Liver (tissue), 9 donors: ENCODE results near the gene IRS4. TPM values are rescaled to one million over a fixed set of nuclear protein-coding genes. Genes with fewer than 3 reads are reported as not detected.

ENCODE experiments used
- DNase-seq: peaks from one replicate; pipeline ENCODE4 v3.0.0-alpha.2; 2017; ENCODE audit warnings: low spot score
- H3K27ac ChIP-seq, 2 donors: one replicate each; pipeline ENCODE4 v1.7.0; 2013; ENCODE audit warnings: inconsistent platforms in 2 of 2, low read length in 2 of 2, control low read depth in 1 of 2, low read depth in 1 of 2, mild to moderate bottlenecking in 1 of 2
- H3K27me3 ChIP-seq, 4 donors: one replicate each; pipeline versions ENCODE4 v1.6.1 to v1.7.0; 2013; ENCODE audit warnings: low read length in 3 of 4, inconsistent platforms in 1 of 4, mild to moderate bottlenecking in 1 of 4, moderate library complexity in 1 of 4; ENCODE audit not compliant: control insufficient read depth in 4 of 4, insufficient read depth in 4 of 4
- H3K36me3 ChIP-seq, 4 donors: one replicate each; pipeline versions ENCODE4 v1.6.1 to v1.7.0; 2013; ENCODE audit warnings: low read length in 3 of 4, mild to moderate bottlenecking in 3 of 4, low read depth in 1 of 4, moderate library complexity in 1 of 4; ENCODE audit not compliant: control insufficient read depth in 4 of 4, insufficient read depth in 3 of 4
- H3K4me1 ChIP-seq, 4 donors: one replicate each; pipeline versions ENCODE4 v1.6.1 to v1.7.0; 2013; ENCODE audit warnings: low read length in 3 of 4, mild to moderate bottlenecking in 3 of 4, moderate library complexity in 1 of 4; ENCODE audit not compliant: control insufficient read depth in 4 of 4, insufficient read depth in 4 of 4
- H3K4me3 ChIP-seq, 3 donors: one replicate each; pipeline versions ENCODE4 v1.6.1 to v1.7.0; 2013; ENCODE audit warnings: low read length in 3 of 3, control low read depth in 1 of 3, low read depth in 1 of 3, mild to moderate bottlenecking in 1 of 3
- H3K9ac ChIP-seq, 2 donors: one replicate each; pipeline ENCODE4 v1.7.0; 2013; ENCODE audit warnings: low read length in 2 of 2, mild to moderate bottlenecking in 2 of 2, moderate library complexity in 2 of 2, control low read depth in 1 of 2, low read depth in 1 of 2
- H3K9me3 ChIP-seq, 4 donors: one replicate each; pipeline versions ENCODE4 v1.6.1 to v1.7.0; 2013; ENCODE audit warnings: low read length in 3 of 4; ENCODE audit not compliant: control insufficient read depth in 4 of 4
- CTCF ChIP-seq: fragments of 150-350 bp; IDR thresholded peaks from 2 replicates; pipeline ENCODE4 v1.5.1; 2017; ENCODE audit warnings: improper control_type of control experiment, low read depth, low read length; ENCODE audit not compliant: missing input control
- EGR1 ChIP-seq, 2 donors: IDR thresholded peaks; 2 replicates each; pipeline ENCODE4 v1.6.1; 2016 to 2018; ENCODE audit warnings: antibody characterized with exemption in 2 of 2, low read depth in 2 of 2
- GABPA ChIP-seq, 2 donors: IDR thresholded peaks in 1 of 2; conservative IDR thresholded peaks in 1 of 2; 2 replicates each; pipeline ENCODE4 v1.6.1; 2016; ENCODE audit warnings: antibody characterized with exemption in 2 of 2, mild to moderate bottlenecking in 1 of 2, moderate library complexity in 1 of 2
- HNF4A ChIP-seq, 2 donors: conservative IDR thresholded peaks; 2 replicates each; pipeline ENCODE4 v1.6.1; 2016; ENCODE audit warnings: antibody characterized with exemption in 2 of 2, mild to moderate bottlenecking in 2 of 2
- NR2F2 ChIP-seq: IDR thresholded peaks from 2 replicates; pipeline ENCODE4 v1.6.1; 2016; ENCODE audit warnings: antibody characterized with exemption
- REST ChIP-seq: IDR thresholded peaks from 2 replicates; pipeline ENCODE4 v1.6.1; 2016; ENCODE audit warnings: antibody characterized with exemption, mild to moderate bottlenecking
- RXRA ChIP-seq, 2 donors: IDR thresholded peaks; 2 replicates each; pipeline ENCODE4 v1.6.1; 2017 to 2018; ENCODE audit warnings: antibody characterized with exemption in 2 of 2, mild to moderate bottlenecking in 1 of 2
- SP1 ChIP-seq: IDR thresholded peaks from 2 replicates; pipeline ENCODE4 v1.6.1; 2018; ENCODE audit warnings: antibody characterized with exemption, mild to moderate bottlenecking
- TAF1 ChIP-seq: conservative IDR thresholded peaks from 2 replicates; pipeline ENCODE4 v1.6.1; 2016; ENCODE audit warnings: antibody characterized with exemption, mild to moderate bottlenecking
- YY1 ChIP-seq: IDR thresholded peaks from 2 replicates; pipeline ENCODE4 v1.6.1; 2016; ENCODE audit warnings: antibody characterized with exemption, mild to moderate bottlenecking
- ZBTB33 ChIP-seq: IDR thresholded peaks from 2 replicates; pipeline ENCODE4 v1.6.1; 2016; ENCODE audit warnings: antibody characterized with exemption
- WGBS: extraction: QIAGEN DNeasy Blood & Tissue Kit; methylation state at CpG from one replicate; pipeline ENCODE4 v1.1.7; 2013; 5-methylcytosine and 5-hydroxymethylcytosine counted together
- polyA plus RNA-seq, 2 donors: library from polyadenylated mRNA; stranded (reverse) in 1 of 2; unstranded in 1 of 2; fragments of 200-250 nt in 1 of 2; fragments of >200 nt in 1 of 2; fragmentation: Nextera tagmentation in 1 of 2; extraction: Ambion mirVana in 1 of 2; gene quantifications; one replicate each; pipeline versions ENCODE4 v1.2.1 to v1.2.3, GENCODE V29; 2013 to 2015
- total RNA-seq, 2 donors: library from RNA; depleted of rRNA; stranded (reverse); fragments of >200 nt; gene quantifications; one replicate each; pipeline ENCODE4 v1.2.3, GENCODE V29; 2014
- donor health status: healthy.
- donor health status: healthy.
- donor health status: healthy.
- donor health status: healthy.
- donor health status: healthy.

The IRS4 gene
- total and polyA plus RNA-seq, 4 donors: not detected

- TF ChIP-seq YY1: no peak
- WGBS: 3% methylated on average over 82 of the region's 82 CpGs
- Histone ChIP-seq H3K9ac (no peak overlapping the region), H3K4me3 (peak overlapping the region in 2 of 3 donors; percentile 23 to 36), H3K27me3 (peaks cover 0 to 18% (median 2%) of the 10 kb centered on the region in 4 donors), H3K36me3 (no peaks in the 10 kb centered on the region), H3K9me3 (peaks cover 0 to 2% (median 0%) of the 10 kb centered on the region in 4 donors), H3K27ac (no peak overlapping the region), H3K4me1 (peaks cover 2 to 8% (median 4%) of the 10 kb centered on the region in 4 donors)
- DNase-seq: no peak
Measured at GRCh38 chrX:108735679-108736508, 469 bp downstream of the IRS4 start.

GRCh38 chrX:108735091-108735678 lies 1.2 kb downstream of the IRS4 start:
- no peak for DNase-seq
- Histone ChIP-seq H3K27ac (no peak overlapping the region), H3K4me1 (peaks cover 2 to 8% (median 4%) of the 10 kb centered on the region in 4 donors), H3K36me3 (no peaks in the 10 kb centered on the region), H3K27me3 (peaks cover 0 to 19% (median 2%) of the 10 kb centered on the region in 4 donors), H3K9ac (no peak overlapping the region), H3K4me3 (no peak overlapping the region), H3K9me3 (peaks cover 0 to 2% (median 0%) of the 10 kb centered on the region in 4 donors)
- 10% methylated on average over 36 of the region's 36 CpGs for WGBS
- TF ChIP-seq NR2F2 (no peak), CTCF (no peak), ZBTB33 (no peak), TAF1 (no peak), RXRA (IDR thresholded peaks at IDR 0.05) (no peak), EGR1 (IDR thresholded peaks at IDR 0.05; ENCODE audit: low read depth in 2 of 2) (no peak)

GRCh38 chrX:108734426-108734825 lies 1.9 kb downstream of the IRS4 start:
- H3K27ac ChIP-seq: no peak overlapping the region
- H3K4me1 ChIP-seq: peaks cover 2 to 8% (median 4%) of the 10 kb centered on the region in 4 donors
- H3K9ac ChIP-seq: no peak overlapping the region
- DNase-seq: no peak
- H3K9me3 ChIP-seq: peaks cover 0 to 2% (median 0%) of the 10 kb centered on the region in 4 donors
- no peaks in the 10 kb centered on the region for H3K36me3 ChIP-seq
- peaks cover 0 to 19% (median 2%) of the 10 kb centered on the region in 4 donors for H3K27me3 ChIP-seq
- 64% methylated on average over 7 of the region's 7 CpGs for WGBS
- H3K4me3 ChIP-seq: no peak overlapping the region
- no peak for TF ChIP-seq REST
- no peak for TF ChIP-seq NR2F2
- no peak for TF ChIP-seq GABPA (IDR thresholded peaks at IDR 0.05 in 1 of 2, conservative IDR thresholded peaks at IDR 0.05 in 1 of 2)
- no peak for TF ChIP-seq SP1
- TF ChIP-seq RXRA (IDR thresholded peaks at IDR 0.05): no peak
- TF ChIP-seq YY1: no peak
- TF ChIP-seq TAF1: no peak
- no peak for TF ChIP-seq CTCF
- TF ChIP-seq HNF4A (conservative IDR thresholded peaks at IDR 0.05): no peak
